Stimulated activated CD8-positive, alpha-beta memory T cell treated with anti-CD3 and anti-CD28 coated beads, Interleukin-15, amount 100 ng/mL, for 4 hours (primary cell): ENCODE data around the gene FAM217B.

ENCODE experiments used
- DNase-seq, 2 donors: peaks; one replicate each; pipeline ENCODE4 v3.0.0-alpha.2; 2020; ENCODE audit warnings: low read depth in 2 of 2

The FAM217B gene, protein sequence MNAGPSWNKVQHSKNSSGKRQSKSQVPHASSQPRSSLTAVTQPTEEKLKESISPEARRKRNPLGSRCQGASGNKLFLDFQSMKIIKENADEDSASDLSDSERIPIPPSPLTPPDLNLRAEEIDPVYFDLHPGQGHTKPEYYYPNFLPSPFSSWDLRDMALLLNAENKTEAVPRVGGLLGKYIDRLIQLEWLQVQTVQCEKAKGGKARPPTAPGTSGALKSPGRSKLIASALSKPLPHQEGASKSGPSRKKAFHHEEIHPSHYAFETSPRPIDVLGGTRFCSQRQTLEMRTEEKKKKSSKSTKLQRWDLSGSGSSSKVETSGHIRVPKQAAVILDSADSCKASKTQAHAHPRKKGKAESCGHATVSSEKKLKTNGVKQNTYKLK

DNA sequence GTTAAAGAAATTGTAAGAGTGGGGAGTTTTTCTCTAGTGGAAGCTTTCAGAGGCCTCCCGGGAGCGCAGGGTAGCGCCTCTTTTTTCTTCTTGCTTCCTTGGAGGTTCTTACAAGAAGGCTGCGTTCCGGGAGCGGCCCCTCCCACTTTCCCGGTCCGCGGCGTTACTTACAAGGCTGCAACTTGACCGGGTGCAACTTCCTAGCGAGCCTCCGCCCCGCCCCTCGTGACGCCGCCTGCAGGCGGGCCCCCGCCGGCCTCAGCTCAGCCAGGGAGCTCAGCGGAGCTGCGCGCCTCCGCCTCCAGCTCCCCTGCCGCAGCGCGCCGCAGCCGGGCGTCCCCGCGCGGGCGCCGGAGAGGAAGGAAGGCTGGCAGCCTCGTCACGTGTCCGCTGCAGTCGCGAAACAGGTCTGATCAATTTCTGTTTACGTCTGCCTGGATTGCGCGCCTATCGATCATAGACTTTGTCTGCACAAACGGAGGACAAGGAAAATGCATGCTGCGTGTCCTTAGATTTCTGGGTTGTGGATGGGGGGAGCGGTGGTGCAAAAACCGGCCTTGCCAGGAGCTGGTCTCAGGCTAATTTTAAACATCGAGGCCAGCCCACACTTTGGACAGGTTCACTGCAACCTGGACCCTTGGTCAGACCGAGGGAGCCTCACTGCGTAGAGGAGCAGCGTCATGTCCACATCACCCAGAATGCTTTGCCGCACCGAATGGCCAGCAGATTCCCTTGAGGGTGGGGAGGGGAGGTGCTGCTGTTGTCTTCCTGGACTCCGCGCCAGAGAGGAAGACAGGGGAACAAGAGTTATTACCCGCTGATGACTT, at the start of gene FAM217B, which contains the start of gene PPP1R3D:
Gene FAM217B (plus strand): TSS at position 261 of the 827 bp plus-strand sequence. CDS start 3,555 bp downstream, outside the sequence.
Gene PPP1R3D (minus strand): TSS at position 177 of the 827 bp plus-strand sequence. CDS start 374 bp downstream, outside the sequence.
- DNase-seq: peak; percentile 76 to 77

GRCh38 chr20:59891581-59891980, 48.6 kb upstream of the FAM217B start:
- DNase-seq: no peak

GRCh38 chr20:59895908-59896307, 44.3 kb upstream of the FAM217B start:
- DNase-seq: no peak

DNA sequence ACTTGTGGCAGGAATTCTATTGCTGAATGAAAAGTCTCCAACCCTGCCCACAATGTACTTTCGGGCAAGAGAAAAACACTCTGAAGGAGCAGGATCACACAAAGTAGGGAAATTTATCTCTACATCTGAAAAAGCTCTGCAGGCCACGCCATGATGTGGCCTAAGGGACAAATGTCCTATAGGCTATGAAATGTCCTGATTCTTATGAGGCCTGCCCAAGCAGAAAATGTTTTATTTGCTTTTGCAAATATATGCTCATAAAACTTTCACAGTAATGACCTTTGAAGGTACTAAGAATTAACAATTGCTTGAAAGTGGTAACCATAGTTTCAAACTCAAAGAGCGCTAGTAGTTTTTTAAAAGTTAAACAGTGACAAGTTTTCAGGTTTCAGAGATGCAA, 37.7 kb upstream of the FAM217B start:
- no peak for DNase-seq

GRCh38 chr20:59903621-59904020, 36.6 kb upstream of the FAM217B start:
- no peak for DNase-seq

DNA sequence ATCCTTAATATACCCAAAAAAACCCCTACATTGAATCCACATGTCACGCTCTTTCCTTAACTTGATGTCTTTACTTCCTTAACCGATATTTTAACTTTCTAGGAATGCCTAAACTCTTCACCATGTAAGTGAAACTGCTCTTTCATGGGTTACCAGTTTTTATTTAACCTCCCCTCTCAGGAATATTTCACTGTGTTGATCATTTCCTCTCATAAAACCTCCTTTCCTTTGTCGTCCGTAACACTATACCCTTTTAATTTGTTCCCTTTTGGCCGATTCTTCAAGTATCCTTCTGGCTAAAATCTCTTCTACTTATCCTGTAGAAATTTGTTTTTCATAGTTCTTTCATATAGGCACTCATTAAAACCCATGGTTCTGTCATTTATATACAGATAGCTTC, 31.3 kb upstream of the FAM217B start:
- DNase-seq: no peak

DNA sequence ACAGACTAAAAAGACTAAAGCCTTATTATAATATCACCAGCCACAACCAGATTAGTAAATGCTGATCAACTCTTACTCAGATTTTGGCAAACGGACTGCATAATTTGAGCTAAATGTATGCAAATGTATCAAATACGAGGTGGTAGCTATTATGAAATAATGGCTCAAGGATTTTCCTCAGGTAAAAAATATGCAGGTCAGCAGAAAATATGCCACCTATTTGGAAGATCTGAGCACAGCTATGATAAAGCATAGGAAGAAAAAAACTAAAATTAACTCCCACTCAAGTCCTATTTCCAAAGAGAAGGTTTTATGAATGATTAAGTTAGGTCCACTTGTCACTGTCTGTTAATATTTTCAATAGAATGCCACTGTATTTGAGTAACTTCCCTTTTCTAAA, 29.1 kb upstream of the FAM217B start:
- no peak for DNase-seq

DNA sequence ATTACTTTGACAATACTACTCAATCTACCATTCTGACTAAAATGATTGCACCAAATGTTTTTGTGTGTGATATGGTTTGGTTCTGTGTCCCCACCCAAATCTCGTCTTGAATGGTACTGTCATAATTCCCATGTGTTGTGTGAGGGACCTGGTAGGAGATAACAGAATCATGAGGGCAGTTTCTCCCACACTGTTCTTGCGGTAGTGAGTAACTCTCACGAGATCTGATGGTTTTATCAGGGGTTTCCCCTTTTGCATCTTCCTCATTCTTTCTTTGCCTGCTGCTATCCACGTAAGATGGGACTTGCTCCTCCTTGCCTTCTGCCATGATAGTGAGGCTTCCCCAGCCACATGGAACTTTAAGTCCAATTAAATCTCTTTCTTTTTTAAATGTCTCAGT, 27.6 kb upstream of the FAM217B start:
- DNase-seq: no peak

DNA sequence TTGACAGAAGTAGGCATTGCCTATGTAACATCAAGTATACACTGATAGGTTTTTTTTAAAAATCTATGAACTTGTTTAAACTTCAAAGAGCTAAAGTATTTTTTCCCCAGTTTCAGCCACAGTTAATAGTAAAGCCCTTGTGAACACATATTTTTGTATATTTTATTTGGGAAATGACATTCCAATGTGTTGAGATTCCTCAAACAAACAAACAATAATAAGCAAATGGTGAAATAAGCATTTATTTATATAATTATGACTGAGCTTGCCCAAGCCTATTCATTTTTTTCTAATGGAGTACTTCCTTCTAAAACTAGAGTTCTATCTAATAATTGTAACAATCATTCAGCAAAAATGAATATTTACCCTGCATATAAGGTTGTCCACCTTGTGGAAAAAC, 19.2 kb upstream of the FAM217B start:
- DNase-seq: no peak

DNA sequence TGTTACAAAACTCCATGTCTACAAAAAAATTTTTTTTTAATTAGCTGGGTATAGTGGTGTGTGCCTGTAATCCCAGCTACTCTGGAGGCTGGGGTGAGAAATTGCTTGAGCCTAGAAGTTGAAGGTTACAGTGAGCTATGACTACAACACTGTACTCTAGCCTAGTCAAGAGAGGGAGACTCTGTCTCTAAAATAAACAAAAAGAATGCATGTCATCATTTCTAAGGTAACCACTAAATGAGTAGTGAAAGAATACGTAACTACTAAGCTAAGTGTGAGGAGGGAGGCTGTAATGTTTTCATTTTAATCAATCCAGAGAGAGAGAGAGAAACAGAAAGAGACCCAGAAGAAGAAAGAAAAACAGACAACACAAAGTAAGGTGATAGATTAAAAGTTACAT, 16.7 kb upstream of the FAM217B start:
- DNase-seq: no peak

GRCh38 chr20:59925359-59925758, 14.8 kb upstream of the FAM217B start:
- no peak for DNase-seq

DNA sequence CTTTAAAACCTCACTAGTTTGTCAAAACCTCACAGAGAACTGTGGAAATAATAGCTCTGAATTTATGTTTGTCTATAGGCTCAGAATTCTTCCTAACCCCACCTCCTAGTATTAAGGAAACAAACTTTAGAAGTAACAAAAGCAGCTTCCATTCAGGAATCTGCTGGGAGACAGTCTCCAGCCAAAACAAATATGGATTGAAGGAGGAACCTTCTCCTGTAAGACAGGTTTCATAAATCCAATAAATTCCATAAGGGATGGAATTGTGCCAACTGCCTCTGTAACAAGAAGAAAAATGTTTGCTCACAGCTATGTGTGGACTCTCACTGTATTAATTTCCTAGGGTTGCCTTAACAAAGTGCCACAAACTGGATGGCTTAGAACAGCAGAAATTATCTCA, 14.3 kb upstream of the FAM217B start:
- no peak for DNase-seq

GRCh38 chr20:59931511-59932312, 8.5 kb upstream of the FAM217B start:
- DNase-seq: no peak

- no peak for DNase-seq
These were observed 7.4 kb upstream of the FAM217B start for GRCh38 chr20:59932616-59933295.

- DNase-seq: peak; percentile 43 to 49
These were observed 6.8 kb upstream of the FAM217B start, which contains the start of gene SYCP2 for GRCh38 chr20:59933296-59933848. SYCP2 (minus strand) TSS chr20:59933637; CDS start chr20:59922413, 11,224 bp downstream.

DNA sequence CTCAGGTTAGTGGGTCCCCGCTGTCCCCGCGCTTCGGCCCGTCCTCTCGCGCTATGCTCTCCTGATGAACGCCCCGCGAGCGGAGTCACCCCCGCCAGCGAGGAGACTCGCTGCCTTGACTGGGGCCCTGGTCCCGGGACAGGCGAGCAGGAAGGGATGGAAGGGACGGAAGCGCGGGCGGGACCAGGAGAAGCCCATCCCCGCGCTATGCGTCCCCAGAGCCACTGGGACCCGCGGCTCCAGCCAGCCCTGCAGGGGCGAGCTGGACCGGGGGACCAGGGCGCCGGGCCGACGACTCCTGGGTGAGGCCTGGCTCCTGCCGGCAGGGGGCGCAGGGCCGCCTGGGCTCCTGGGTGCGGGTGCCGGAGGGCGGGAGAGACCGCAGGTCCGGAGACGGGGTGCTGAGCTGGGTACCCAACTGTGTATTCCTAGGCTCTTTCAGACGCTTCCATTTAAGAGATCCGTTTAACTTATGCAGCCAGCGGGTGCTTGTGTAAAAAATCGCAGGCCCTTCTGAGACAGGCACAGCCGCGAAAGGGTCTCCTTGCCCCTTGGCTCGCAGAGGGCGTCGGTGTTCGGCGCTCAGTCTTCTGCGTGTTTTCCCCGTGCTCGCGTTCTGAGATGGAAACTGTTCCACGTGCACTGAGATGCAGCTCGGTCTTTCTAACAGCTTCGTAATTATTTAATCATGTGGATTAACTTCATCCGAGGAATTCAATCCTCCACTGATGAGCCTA, 6.2 kb upstream of the FAM217B start:
- DNase-seq: peak; percentile 44 to 49

DNA sequence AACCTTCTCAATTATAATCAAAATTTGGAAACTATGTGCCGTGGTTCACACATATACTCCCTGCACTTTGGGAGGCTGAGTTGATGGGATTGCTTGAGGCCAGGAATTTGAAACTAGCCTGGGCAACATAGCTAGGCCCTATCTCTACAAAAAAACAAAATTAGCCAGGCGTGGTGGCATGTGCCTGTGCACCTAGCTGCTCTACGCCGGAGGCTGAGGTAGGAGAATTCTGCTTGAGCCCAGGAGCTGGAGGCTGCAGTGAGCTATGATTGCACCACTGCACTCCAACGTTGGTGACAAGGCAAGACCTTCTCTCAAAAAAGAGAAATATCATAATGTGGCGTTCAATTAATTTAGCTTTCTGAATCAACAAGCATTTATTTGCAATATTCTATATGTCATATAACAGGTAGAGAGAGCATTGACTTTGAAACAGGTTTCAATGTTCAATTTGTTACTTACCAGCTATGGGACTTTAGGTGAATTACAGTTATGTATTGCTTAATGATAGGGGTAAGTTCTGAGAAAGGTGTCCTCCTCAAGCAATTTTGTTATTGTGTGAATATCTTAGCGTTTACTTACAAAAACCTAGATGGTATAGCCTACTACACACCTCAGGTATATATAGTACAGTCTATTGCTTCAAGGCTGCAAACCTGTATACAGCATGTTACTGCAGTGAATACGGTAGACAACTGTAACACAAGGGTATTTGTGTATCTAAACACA, 4.6 kb upstream of the FAM217B start:
- DNase-seq: no peak

DNA sequence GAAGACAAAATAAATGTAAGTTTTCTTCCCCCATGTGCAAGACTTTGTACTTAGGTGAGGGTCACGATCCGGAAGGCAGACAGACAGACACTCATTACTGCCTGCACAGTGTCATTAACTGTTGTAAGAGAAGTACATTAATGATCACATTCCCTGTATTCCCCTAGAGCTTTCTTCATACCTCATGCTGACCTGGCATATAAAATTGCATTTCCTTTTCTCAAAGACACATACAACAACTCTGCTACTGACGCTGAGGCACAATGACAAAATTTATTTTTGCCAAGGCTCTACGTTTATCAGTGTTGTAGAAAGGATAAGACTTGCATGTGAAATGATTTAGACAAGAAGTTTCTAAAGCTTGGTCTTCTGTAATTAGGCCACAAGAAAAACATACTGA, 3.8 kb upstream of the FAM217B start:
- no peak for DNase-seq

GRCh38 chr20:59937150-59937549, 3.0 kb upstream of the FAM217B start:
- DNase-seq: no peak

DNA sequence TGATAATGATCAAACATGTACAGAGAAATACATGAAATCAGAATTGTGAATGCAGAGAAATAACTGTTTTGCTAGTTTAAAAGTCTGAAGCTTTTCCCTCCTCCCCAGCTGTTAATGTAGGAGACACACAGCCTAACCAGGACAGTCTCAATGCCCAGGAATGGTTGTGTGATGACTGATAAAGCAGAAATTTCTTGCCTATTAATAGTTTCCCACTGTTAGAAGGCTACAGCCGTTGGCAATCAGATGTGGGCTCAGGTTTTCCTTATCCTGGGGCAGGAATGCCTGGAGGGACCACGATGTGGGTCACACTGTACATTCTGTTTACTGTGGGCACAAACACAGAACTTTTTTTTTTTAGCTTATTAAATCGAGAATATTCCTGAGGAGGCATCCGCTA, 2.0 kb upstream of the FAM217B start:
- no peak for DNase-seq
